WTC11 (cell line): ENCODE measurements around the gene NUP210L.

ENCODE experiments used
- CREB1 ChIP-seq: sonication (generic); formaldehyde crosslinking; IDR thresholded peaks from 2 replicates; pipeline ENCODE4 v1.8.0; 2023; ENCODE audit warnings: mild to moderate bottlenecking, missing genetic modification reagents
- HMGXB4 ChIP-seq: sonication (generic); formaldehyde crosslinking; IDR thresholded peaks from 2 replicates; pipeline ENCODE4 v1.8.1; 2023; ENCODE audit warnings: mild to moderate bottlenecking, moderate library complexity, missing genetic modification reagents
- JUN ChIP-seq: sonication (generic); formaldehyde crosslinking; IDR thresholded peaks from 2 replicates; pipeline ENCODE4 v1.8.0; 2023; ENCODE audit warnings: mild to moderate bottlenecking, missing genetic modification reagents
- PREB ChIP-seq: sonication (generic); formaldehyde crosslinking; IDR thresholded peaks from 2 replicates; pipeline ENCODE4 v1.8.1; 2022; ENCODE audit warnings: mild to moderate bottlenecking, missing genetic modification reagents, moderate library complexity, borderline replicate concordance
- RORB ChIP-seq: fragments of 250-450 bp; sonication (Bioruptor Pico); IDR thresholded peaks from 2 replicates; pipeline ENCODE4 v1.9.0; 2021; ENCODE audit warnings: mild to moderate bottlenecking
- SMAD3 ChIP-seq: sonication (generic); formaldehyde crosslinking; IDR thresholded peaks from 2 replicates; pipeline ENCODE4 v1.8.0; 2022; ENCODE audit warnings: missing genetic modification reagents, mild to moderate bottlenecking, borderline replicate concordance
- USF2 ChIP-seq: sonication (generic); formaldehyde crosslinking; IDR thresholded peaks from 2 replicates; pipeline ENCODE4 v1.8.1; 2023; ENCODE audit warnings: mild to moderate bottlenecking, missing genetic modification reagents, moderate library complexity
- ZNF121 ChIP-seq: sonication (generic); formaldehyde crosslinking; IDR thresholded peaks from 2 replicates; pipeline ENCODE4 v1.8.0; 2023; ENCODE audit warnings: missing genetic modification reagents
- ZNF512 ChIP-seq: sonication (generic); formaldehyde crosslinking; IDR thresholded peaks from 2 replicates; pipeline ENCODE4 v1.8.1; 2022; ENCODE audit warnings: missing genetic modification reagents, borderline replicate concordance
- TF ChIP-seq, protein P1 (sequence below): fragments of 200-600 bp; IDR thresholded peaks from 2 replicates; pipeline ENCODE4 v1.8.0; 2022; ENCODE audit warnings: antibody characterized with exemption
- TF ChIP-seq, protein P2 (sequence below): sonication (generic); formaldehyde crosslinking; IDR thresholded peaks from 2 replicates; pipeline ENCODE4 v1.8.0; 2022; ENCODE audit warnings: mild to moderate bottlenecking, missing genetic modification reagents

GRCh38 chr1:154183046-154183915 lies 28.4 kb upstream of the NUP210L start:
- TF ChIP-seq, protein P1, sequence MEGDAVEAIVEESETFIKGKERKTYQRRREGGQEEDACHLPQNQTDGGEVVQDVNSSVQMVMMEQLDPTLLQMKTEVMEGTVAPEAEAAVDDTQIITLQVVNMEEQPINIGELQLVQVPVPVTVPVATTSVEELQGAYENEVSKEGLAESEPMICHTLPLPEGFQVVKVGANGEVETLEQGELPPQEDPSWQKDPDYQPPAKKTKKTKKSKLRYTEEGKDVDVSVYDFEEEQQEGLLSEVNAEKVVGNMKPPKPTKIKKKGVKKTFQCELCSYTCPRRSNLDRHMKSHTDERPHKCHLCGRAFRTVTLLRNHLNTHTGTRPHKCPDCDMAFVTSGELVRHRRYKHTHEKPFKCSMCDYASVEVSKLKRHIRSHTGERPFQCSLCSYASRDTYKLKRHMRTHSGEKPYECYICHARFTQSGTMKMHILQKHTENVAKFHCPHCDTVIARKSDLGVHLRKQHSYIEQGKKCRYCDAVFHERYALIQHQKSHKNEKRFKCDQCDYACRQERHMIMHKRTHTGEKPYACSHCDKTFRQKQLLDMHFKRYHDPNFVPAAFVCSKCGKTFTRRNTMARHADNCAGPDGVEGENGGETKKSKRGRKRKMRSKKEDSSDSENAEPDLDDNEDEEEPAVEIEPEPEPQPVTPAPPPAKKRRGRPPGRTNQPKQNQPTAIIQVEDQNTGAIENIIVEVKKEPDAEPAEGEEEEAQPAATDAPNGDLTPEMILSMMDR, result no peak
- TF ChIP-seq USF2 (CRISPR knock-in tag), result no peak
- TF ChIP-seq ZNF121 (CRISPR knock-in tag), result 0 out of 2 replicates have a peak, but pooled peaks have one; percentile 29
- 0 out of 2 replicates have a peak, but pooled peaks have one; percentile 39 for TF ChIP-seq JUN
- TF ChIP-seq, protein P2, sequence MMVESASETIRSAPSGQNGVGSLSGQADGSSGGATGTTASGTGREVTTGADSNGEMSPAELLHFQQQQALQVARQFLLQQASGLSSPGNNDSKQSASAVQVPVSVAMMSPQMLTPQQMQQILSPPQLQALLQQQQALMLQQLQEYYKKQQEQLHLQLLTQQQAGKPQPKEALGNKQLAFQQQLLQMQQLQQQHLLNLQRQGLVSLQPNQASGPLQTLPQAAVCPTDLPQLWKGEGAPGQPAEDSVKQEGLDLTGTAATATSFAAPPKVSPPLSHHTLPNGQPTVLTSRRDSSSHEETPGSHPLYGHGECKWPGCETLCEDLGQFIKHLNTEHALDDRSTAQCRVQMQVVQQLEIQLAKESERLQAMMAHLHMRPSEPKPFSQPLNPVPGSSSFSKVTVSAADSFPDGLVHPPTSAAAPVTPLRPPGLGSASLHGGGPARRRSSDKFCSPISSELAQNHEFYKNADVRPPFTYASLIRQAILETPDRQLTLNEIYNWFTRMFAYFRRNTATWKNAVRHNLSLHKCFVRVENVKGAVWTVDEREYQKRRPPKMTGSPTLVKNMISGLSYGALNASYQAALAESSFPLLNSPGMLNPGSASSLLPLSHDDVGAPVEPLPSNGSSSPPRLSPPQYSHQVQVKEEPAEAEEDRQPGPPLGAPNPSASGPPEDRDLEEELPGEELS (CRISPR knock-in tag), result 0 out of 2 replicates have a peak, but pooled peaks have one; percentile 79
- TF ChIP-seq PREB (CRISPR knock-in tag), result no peak
- TF ChIP-seq ZNF512 (CRISPR knock-in tag), result no peak
- no peak for TF ChIP-seq RORB (CRISPR knock-in tag)
- no peak for TF ChIP-seq SMAD3
- peak; percentile 53; the same call in 1 of the 2 replicates for TF ChIP-seq HMGXB4 (CRISPR knock-in tag)
- peak; percentile 80 for TF ChIP-seq CREB1 (CRISPR knock-in tag)
